Ammon's horn (tissue), 1 donor: Measurements from ENCODE around the gene NMRK2.
"Not testable (repeated sequence)": the region's sequence is repeated elsewhere in the genome, so short reads cannot be mapped to it uniquely, and the experiment has no call there.

Source experiments
- DNase-seq: peaks from one replicate; pipeline ENCODE4 v3.0.0-alpha.2; 2016; ENCODE audit warnings: low spot score

The NMRK2 gene

GRCh38 chr19:3964256-3965194 is 31.7 kb downstream of the NMRK2 start:
- DNase-seq, result no peak

GRCh38 chr19:3966051-3967017 is 33.5 kb downstream of the NMRK2 start:
- DNase-seq, result no peak

GRCh38 chr19:3967983-3968382 is 35.1 kb downstream of the NMRK2 start:
- not testable (repeated sequence) for DNase-seq

GRCh38 chr19:3968556-3969434 is 35.9 kb downstream of the NMRK2 start:
- peak; percentile 72 for DNase-seq

GRCh38 chr19:3969435-3970312 is 36.8 kb downstream of the NMRK2 start:
- DNase-seq, result no peak

GRCh38 chr19:3970313-3970807 is 37.5 kb downstream of the NMRK2 start:
- no peak for DNase-seq

GRCh38 chr19:3970808-3971598 is 38.1 kb downstream of the NMRK2 start, which contains the start of gene DAPK3:
Gene DAPK3 (minus strand): TSS chr19:3971099. CDS start chr19:3969735, 1,364 bp downstream.
- peak; percentile 99 for DNase-seq

- no peak for DNase-seq
Measured at GRCh38 chr19:3975144-3975543, 42.3 kb downstream of the NMRK2 start.

GRCh38 chr19:3975637-3976087 is 42.8 kb downstream of the NMRK2 start:
- no peak for DNase-seq

- no peak for DNase-seq
Measured at GRCh38 chr19:3976495-3977241, 43.8 kb downstream of the NMRK2 start.

GRCh38 chr19:3977242-3978143 is 44.6 kb downstream of the NMRK2 start:
- no peak for DNase-seq

- DNase-seq, result no peak
Measured at GRCh38 chr19:3978145-3978544, 45.3 kb downstream of the NMRK2 start.

GRCh38 chr19:3979289-3979673 is 46.4 kb downstream of the NMRK2 start:
- no peak for DNase-seq

GRCh38 chr19:3979674-3980352 is 46.9 kb downstream of the NMRK2 start:
- DNase-seq, result no peak

GRCh38 chr19:3980353-3981251 is 47.7 kb downstream of the NMRK2 start:
- no peak for DNase-seq

- no peak for DNase-seq
Measured at GRCh38 chr19:3981373-3981735, 48.5 kb downstream of the NMRK2 start.
